Uterus (tissue), 4 donors: Measurements from ENCODE around the gene CSN3. TPM values are rescaled to one million over a fixed set of nuclear protein-coding genes. Genes with fewer than 3 reads are reported as not detected.
"Not testable (repeated sequence)": the region's sequence is repeated elsewhere in the genome, so short reads cannot be mapped to it uniquely, and the experiment has no call there.

Source experiments
- DNase-seq, 2 donors: peaks; one replicate each; pipeline ENCODE4 v3.0.0-alpha.2; 2019 to 2020
- H3K27ac ChIP-seq, 2 donors: fragments of 200-600 bp; sonication (generic); 1 replicate in 1 of 2; 2 replicates in 1 of 2; pipeline ENCODE4 v1.5.1; 2016 to 2018
- H3K27me3 ChIP-seq, 2 donors: fragments of 200-600 bp; sonication (generic); one replicate each; pipeline ENCODE4 v1.5.1; 2018 to 2019; ENCODE audit warnings: control low read depth in 1 of 2
- H3K36me3 ChIP-seq, 2 donors: fragments of 200-600 bp; sonication (generic); one replicate each; pipeline ENCODE4 v1.5.1; 2019; ENCODE audit warnings: control low read depth in 1 of 2
- H3K4me1 ChIP-seq, 2 donors: fragments of 200-600 bp; sonication (generic); one replicate each; pipeline ENCODE4 v1.5.1; 2018 to 2019; ENCODE audit warnings: control low read depth in 1 of 2
- H3K4me3 ChIP-seq, 2 donors: fragments of 200-600 bp; sonication (generic); 1 replicate in 1 of 2; 2 replicates in 1 of 2; pipeline ENCODE4 v1.5.1; 2018 to 2019; ENCODE audit warnings: mild to moderate bottlenecking in 1 of 2
- H3K9me3 ChIP-seq, 2 donors: fragments of 200-600 bp; sonication (generic); one replicate each; pipeline ENCODE4 v1.5.1; 2019; ENCODE audit warnings: control low read depth in 1 of 2
- CTCF ChIP-seq, 4 experiments: fragments of 200-600 bp in 2 of 4; fragments of 450-650 bp in 2 of 4; sonication (generic) in 2 of 4; IDR thresholded peaks; one replicate each; pipeline ENCODE4 v1.5.1; 2016 to 2019; ENCODE audit warnings: antibody characterized with exemption in 4 of 4, mild to moderate bottlenecking in 2 of 4, moderate library complexity in 1 of 4
- POLR2A ChIP-seq, 2 donors: fragments of 450-650 bp; IDR thresholded peaks; one replicate each; pipeline ENCODE4 v1.6.1; 2016; ENCODE audit warnings: antibody characterized with exemption in 2 of 2, mild to moderate bottlenecking in 1 of 2, moderate library complexity in 1 of 2
- intact Hi-C: fragments of 100-400 bp; cut with DNase I; formaldehyde crosslinking; loops from one replicate; pipeline ENCODE4 v1.15.1; 2023; ENCODE audit warnings: low total_unique reads
- total RNA-seq, 4 donors: library from RNA; depleted of rRNA in 3 of 4; stranded (reverse); fragments of >200 nt in 3 of 4; gene quantifications; one replicate each; pipeline versions ENCODE4 v1.1.0 to v1.2.4, GENCODE V29; 2014 to 2023
- donor health status: DM: yes; HTN: yes; CAD: no.

CSN3 gene
- not detected for total RNA-seq

DNA sequence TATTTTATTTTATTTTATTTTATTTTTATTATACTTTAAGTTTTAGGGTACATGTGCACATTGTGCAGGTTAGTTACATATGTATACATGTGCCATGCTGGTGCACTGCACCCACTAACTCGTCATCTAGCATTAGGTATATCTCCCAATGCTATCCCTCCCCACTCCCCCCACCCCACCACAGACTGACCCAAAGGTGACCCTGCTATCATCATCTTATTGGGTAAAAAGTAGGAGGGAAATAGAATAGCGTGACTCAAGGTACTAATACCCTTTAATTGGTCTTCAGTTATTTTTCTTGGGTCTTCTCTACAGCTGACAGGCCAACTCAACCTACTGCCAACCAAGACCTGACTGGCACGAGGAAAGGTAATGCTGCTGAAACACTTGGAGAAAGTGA is at the start of gene CSN3:
Gene CSN3, plus strand, starts transcription at position 301 of the 400 bp plus-strand sequence. CDS start 2,223 bp downstream, outside the sequence.
- intact Hi-C loops, H3K27ac ChIP-seq, H3K4me1 ChIP-seq, DNase-seq, H3K4me3 ChIP-seq, H3K27me3 ChIP-seq, H3K36me3 ChIP-seq, H3K9me3 ChIP-seq: not testable (repeated sequence)

DNA sequence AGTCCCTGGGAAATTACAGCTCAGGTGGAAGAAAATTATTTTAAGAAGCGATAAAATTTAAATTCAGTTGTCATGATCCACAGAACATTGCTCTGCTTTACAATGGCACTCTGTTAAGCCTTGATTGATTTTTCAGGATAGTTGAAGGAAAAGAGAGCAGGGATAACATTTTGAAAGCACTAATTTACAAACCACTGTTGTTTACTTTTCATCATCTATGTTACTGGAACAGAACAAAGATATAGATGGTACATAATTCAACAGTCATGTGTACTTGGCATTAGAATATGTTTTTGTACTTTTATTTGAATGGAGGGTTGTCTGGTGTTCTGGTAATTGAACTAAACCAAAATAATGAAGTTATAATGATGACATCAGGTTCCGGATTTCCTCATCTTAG is 49.5 kb upstream of the CSN3 start:
- H3K36me3 ChIP-seq, result no peaks in the 10 kb centered on the region
- TF ChIP-seq POLR2A (IDR thresholded peaks at IDR 0.05) (no peak), CTCF (IDR thresholded peaks at IDR 0.05) (no peak)
- H3K9me3 ChIP-seq, result no peaks in the 10 kb centered on the region
- no peak for DNase-seq
- no peak overlapping the region for H3K27ac ChIP-seq
- intact Hi-C loops, result no loop called here
- no peaks in the 10 kb centered on the region for H3K4me1 ChIP-seq
- H3K27me3 ChIP-seq, result no peaks in the 10 kb centered on the region
- H3K4me3 ChIP-seq, result no peak overlapping the region

DNA sequence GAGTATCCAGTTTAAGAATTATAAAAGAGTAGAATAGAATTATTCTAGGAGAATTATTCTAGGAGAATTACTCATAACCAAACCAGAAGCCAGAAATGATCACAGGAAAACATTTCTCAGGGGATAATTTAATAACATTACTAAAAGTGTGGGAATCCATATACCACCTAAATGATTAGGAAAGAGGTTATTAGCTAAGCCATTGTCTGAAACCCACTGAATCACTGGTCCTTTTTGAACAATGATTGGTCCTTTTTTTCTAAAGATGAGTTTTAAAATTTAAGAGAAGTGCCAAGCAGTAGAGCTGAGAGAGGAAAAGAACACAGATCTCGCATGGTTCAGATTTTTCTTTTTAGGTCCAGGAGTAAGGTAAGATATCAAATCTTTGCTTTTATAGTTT is 47.0 kb upstream of the CSN3 start, which contains the start of gene ODAM:
Gene ODAM, plus strand, starts transcription at position 301 of the 400 bp plus-strand sequence. CDS start 819 bp downstream, outside the sequence.
- H3K27ac ChIP-seq, result no peak within 1 kb of the TSS
- DNase-seq, result no peak
- H3K4me1 ChIP-seq, result no peaks in the 10 kb centered on the region

DNA sequence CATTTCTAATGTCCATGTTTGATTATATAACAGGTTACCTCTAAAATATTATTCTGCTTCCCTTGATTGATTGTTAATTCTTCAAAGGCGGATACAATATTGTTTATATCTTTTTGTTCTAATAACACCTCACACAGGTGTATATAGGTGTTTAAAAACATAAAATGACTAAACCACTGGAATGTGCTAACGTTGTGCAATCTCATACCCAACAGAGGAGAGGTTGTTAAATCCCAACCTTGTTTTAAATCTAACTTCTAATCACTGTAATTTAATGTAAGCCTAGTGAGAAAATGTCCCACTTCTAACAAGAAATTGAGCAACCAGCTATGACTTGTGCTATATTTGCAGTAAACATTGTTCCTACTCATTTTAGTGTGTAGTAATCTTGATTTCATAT is 45.5 kb upstream of the CSN3 start:
- no peak overlapping the region for H3K4me3 ChIP-seq
- DNase-seq, result no peak
- no peaks in the 10 kb centered on the region for H3K36me3 ChIP-seq
- TF ChIP-seq CTCF (IDR thresholded peaks at IDR 0.05) (no peak), POLR2A (IDR thresholded peaks at IDR 0.05) (no peak)
- no peak overlapping the region for H3K27ac ChIP-seq
- no peaks in the 10 kb centered on the region for H3K4me1 ChIP-seq
- no peaks in the 10 kb centered on the region for H3K9me3 ChIP-seq
- intact Hi-C loops, result no loop called here
- no peaks in the 10 kb centered on the region for H3K27me3 ChIP-seq

More for the DNA sequence above, 47.0 kb upstream of the CSN3 start, which contains the start of gene ODAM:
- no peaks in the 10 kb centered on the region for H3K9me3 ChIP-seq
- H3K27me3 ChIP-seq, result no peaks in the 10 kb centered on the region
- H3K4me3 ChIP-seq, result no peak within 1 kb of the TSS
- TF ChIP-seq POLR2A (IDR thresholded peaks at IDR 0.05) (no peak), CTCF (IDR thresholded peaks at IDR 0.05) (no peak)
- intact Hi-C loops, result no loop called here
- H3K36me3 ChIP-seq, result no peaks in the 10 kb centered on the region

- H3K27me3 ChIP-seq, result no peaks in the 10 kb centered on the region
- no peaks in the 10 kb centered on the region for H3K9me3 ChIP-seq
- TF ChIP-seq CTCF (IDR thresholded peaks at IDR 0.05) (no peak), POLR2A (IDR thresholded peaks at IDR 0.05) (no peak)
- intact Hi-C loops, result no loop called here
- H3K4me1 ChIP-seq, result no peaks in the 10 kb centered on the region
- no peak for DNase-seq
- H3K4me3 ChIP-seq, result no peak overlapping the region
- no peak overlapping the region for H3K27ac ChIP-seq
- no peaks in the 10 kb centered on the region for H3K36me3 ChIP-seq
Measured at GRCh38 chr4:70197842-70198241, 44.6 kb upstream of the CSN3 start.

GRCh38 chr4:70203601-70204000 is 38.8 kb upstream of the CSN3 start:
- Histone ChIP-seq H3K4me3 (no peak overlapping the region), H3K27ac (no peak overlapping the region), H3K36me3 (no peaks in the 10 kb centered on the region), H3K4me1 (no peaks in the 10 kb centered on the region), H3K9me3 (no peaks in the 10 kb centered on the region), H3K27me3 (no peaks in the 10 kb centered on the region)
- DNase-seq, result no peak
- intact Hi-C loops, result no loop called here
- TF ChIP-seq POLR2A (IDR thresholded peaks at IDR 0.05) (no peak), CTCF (IDR thresholded peaks at IDR 0.05) (no peak)

- H3K27me3 ChIP-seq, H3K27ac ChIP-seq, DNase-seq, intact Hi-C loops, H3K36me3 ChIP-seq, H3K9me3 ChIP-seq, H3K4me1 ChIP-seq, H3K4me3 ChIP-seq: not testable (repeated sequence)
Measured at GRCh38 chr4:70212752-70213151, 29.6 kb upstream of the CSN3 start.

GRCh38 chr4:70216109-70216508 is 26.3 kb upstream of the CSN3 start:
- DNase-seq, H3K4me1 ChIP-seq, intact Hi-C loops, H3K4me3 ChIP-seq, H3K27me3 ChIP-seq, H3K9me3 ChIP-seq, H3K36me3 ChIP-seq, H3K27ac ChIP-seq: not testable (repeated sequence)

DNA sequence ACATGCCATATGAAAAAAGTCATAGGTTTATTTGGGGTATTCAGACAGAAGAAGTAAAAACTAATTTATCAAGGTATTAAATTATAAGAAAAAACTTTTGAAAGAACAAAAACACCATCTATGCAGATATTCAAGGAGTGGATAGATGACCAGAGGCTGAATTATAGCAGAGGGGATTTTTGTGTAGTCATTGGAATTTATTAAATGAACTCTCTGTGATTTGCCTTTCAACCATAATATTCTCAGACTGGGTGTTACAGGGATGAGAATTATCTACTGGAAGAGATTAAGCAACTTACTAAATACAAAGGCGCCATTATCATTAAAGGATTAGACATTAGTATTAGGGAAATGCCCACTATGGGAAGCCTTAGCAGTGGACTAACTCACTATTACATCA is 25.8 kb upstream of the CSN3 start:
- intact Hi-C loops, H3K9me3 ChIP-seq, H3K27me3 ChIP-seq, H3K36me3 ChIP-seq, H3K4me1 ChIP-seq, H3K4me3 ChIP-seq, DNase-seq, H3K27ac ChIP-seq: not testable (repeated sequence)
